K562 (cell line): ENCODE measurements around the gene RPRD1B. TPM values are rescaled to one million over a fixed set of nuclear protein-coding genes. Genes with fewer than 3 reads are reported as not detected.

Experiments used
- ADNP ChIP-seq: fragments of 200-800 bp; sonication (Bioruptor generic); IDR thresholded peaks from 2 replicates; pipeline ENCODE4 v1.6.1; 2016; ENCODE audit warnings: missing genetic modification characterization, missing compliant biosample characterization
- CCAR2 ChIP-seq: fragments of 200-400 bp; formaldehyde crosslinking; IDR thresholded peaks from 2 replicates; pipeline ENCODE4 v1.6.1; 2017; ENCODE audit warnings: mild to moderate bottlenecking, low read depth, low read length
- DACH1 ChIP-seq: fragments of 450-650 bp; IDR thresholded peaks from 2 replicates; pipeline ENCODE4 v1.6.1; 2018; ENCODE audit not compliant: partially characterized antibody
- ETV1 ChIP-seq: fragments of 450-650 bp; conservative IDR thresholded peaks from 2 replicates; pipeline ENCODE4 v1.6.1; 2016; ENCODE audit warnings: missing genetic modification characterization, control low read depth, low read depth, missing compliant biosample characterization
- HNRNPLL ChIP-seq: fragments of 200-400 bp; formaldehyde crosslinking; IDR thresholded peaks from 2 replicates; pipeline ENCODE4 v1.6.1; 2017; ENCODE audit warnings: low read length, low read depth, mild to moderate bottlenecking; ENCODE audit not compliant: poor library complexity, severe bottlenecking
- ILF3 ChIP-seq: fragments of 450-650 bp; IDR thresholded peaks from 2 replicates; pipeline ENCODE4 v1.6.1; 2018; ENCODE audit warnings: antibody characterized with exemption, mild to moderate bottlenecking, moderate library complexity, borderline replicate concordance
- MAX ChIP-seq: sonication (generic); formaldehyde crosslinking; IDR thresholded peaks from 2 replicates; pipeline ENCODE4 v1.9.0; 2022; ENCODE audit warnings: mild to moderate bottlenecking, missing genetic modification reagents
- MTA3 ChIP-seq: fragments of 450-650 bp; formaldehyde crosslinking; IDR thresholded peaks from 2 replicates; pipeline ENCODE4 v1.6.1; 2017; ENCODE audit warnings: mild to moderate bottlenecking, borderline replicate concordance
- NBN ChIP-seq: fragments of 450-650 bp; IDR thresholded peaks from 2 replicates; pipeline ENCODE4 v1.6.1; 2016; ENCODE audit warnings: low read depth, mild to moderate bottlenecking
- NR2C2 ChIP-seq, 2 experiments: fragments of 200-800 bp in 1 of 2; sonication (Bioruptor generic) in 1 of 2; sonication (generic) in 1 of 2; formaldehyde crosslinking in 1 of 2; IDR thresholded peaks; 2 replicates each; pipeline versions ENCODE4 v1.6.1 to v1.8.0; 2016 to 2022; ENCODE audit warnings: mild to moderate bottlenecking in 1 of 2, missing compliant biosample characterization in 1 of 2, missing genetic modification characterization in 1 of 2, missing genetic modification reagents in 1 of 2
- PBX2 ChIP-seq, 2 experiments: IDR thresholded peaks in 1 of 2; conservative IDR thresholded peaks in 1 of 2; 2 replicates each; pipeline ENCODE4 v1.6.1; 2016; ENCODE audit warnings: low read depth in 2 of 2, mild to moderate bottlenecking in 1 of 2, missing compliant biosample characterization in 1 of 2, missing genetic modification characterization in 1 of 2, moderate library complexity in 1 of 2
- PHF8 ChIP-seq: fragments of 200-600 bp; sonication (generic); IDR thresholded peaks from 2 replicates; pipeline ENCODE4 v1.6.1; 2012; ENCODE audit warnings: mixed run types, mild to moderate bottlenecking, inconsistent platforms, low read length, moderate library complexity, borderline replicate concordance
- RFX5 ChIP-seq: IDR thresholded peaks from 2 replicates; pipeline ENCODE4 v1.6.1; 2011; ENCODE audit warnings: low read depth, mild to moderate bottlenecking, improper control_type of control experiment, low read length
- RNF2 ChIP-seq: sonication (generic); IDR thresholded peaks from 2 replicates; pipeline ENCODE4 v1.6.1; 2016
- ZBTB1 ChIP-seq: sonication (generic); formaldehyde crosslinking; IDR thresholded peaks from 2 replicates; pipeline ENCODE4 v1.8.1; 2023; ENCODE audit warnings: missing genetic modification reagents, low read depth, mild to moderate bottlenecking, borderline replicate concordance
- ZFP1 ChIP-seq: fragments of 450-650 bp; formaldehyde crosslinking; IDR thresholded peaks from 2 replicates; pipeline ENCODE4 v1.4.0; 2020; ENCODE audit warnings: mild to moderate bottlenecking, mixed read lengths
- ZFP30 ChIP-seq: fragments of 250-450 bp; sonication (Bioruptor Pico); IDR thresholded peaks from 2 replicates; pipeline ENCODE4 v1.8.0; 2022; ENCODE audit warnings: moderate library complexity, mild to moderate bottlenecking, inconsistent platforms, borderline replicate concordance
- ZNF408 ChIP-seq: fragments of 250-450 bp; sonication (Bioruptor Pico); IDR thresholded peaks from 2 replicates; pipeline ENCODE4 v1.4.0; 2020; ENCODE audit warnings: low read depth, mild to moderate bottlenecking, moderate library complexity
- ZNF583 ChIP-seq: fragments of 250-450 bp; sonication (Bioruptor Pico); IDR thresholded peaks from 2 replicates; pipeline ENCODE4 v1.4.0; 2020
- ZNF584 ChIP-seq: fragments of 200-800 bp; sonication (Bioruptor generic); IDR thresholded peaks from 2 replicates; pipeline ENCODE4 v1.6.1; 2016; ENCODE audit warnings: low read depth, mild to moderate bottlenecking, missing genetic modification characterization, missing compliant biosample characterization
- ZSCAN32 ChIP-seq: fragments of 450-650 bp; formaldehyde crosslinking; IDR thresholded peaks from 2 replicates; pipeline ENCODE4 v1.4.0; 2020; ENCODE audit warnings: mild to moderate bottlenecking, moderate library complexity
- polyA plus RNA-seq, 8 experiments: library from polyadenylated mRNA; depleted of rRNA in 4 of 8; stranded (reverse) in 5 of 8; unstranded in 3 of 8; fragments of >200 nt; fragmentation: Nextera tagmentation in 2 of 8; fragmentation: Illumina TruSeq in 1 of 8; extraction: Ambion mirVana in 2 of 8; extraction: Trizol in 1 of 8; gene quantifications; 2 replicates each; pipeline versions ENCODE4 v1.2.1 to v1.2.3, GENCODE V29; 2011 to 2014; ENCODE audit warnings: inconsistent platforms in 1 of 8, missing spikeins in 1 of 8
- total RNA-seq, 7 experiments: library from RNA; depleted of rRNA in 6 of 7; stranded (reverse); fragments of >200 nt in 6 of 7; fragmentation: Illumina TruSeq in 2 of 7; extraction: Trizol in 2 of 7; gene quantifications; 2 replicates each; pipeline versions ENCODE4 v1.2.1 to v1.2.3, GENCODE V29; 2011 to 2021; ENCODE audit warnings: low replicate concordance in 1 of 7
- TF ChIP-seq, protein P1 (sequence below), 2 experiments: fragments of 450-650 bp; conservative IDR thresholded peaks; 2 replicates each; pipeline ENCODE4 v1.6.1; 2017; ENCODE audit warnings: mild to moderate bottlenecking in 2 of 2, moderate library complexity in 2 of 2
- TF ChIP-seq, protein P2 (sequence below): sonication (generic); formaldehyde crosslinking; IDR thresholded peaks from 2 replicates; pipeline ENCODE4 v1.5.0; 2020; ENCODE audit warnings: missing genetic modification reagents

The RPRD1B gene
- total and polyA plus RNA-seq, 9 of the 15 experiments (the other 6 are each of a cell fraction or from before 2014, with no cell fraction given), result 5.5 to 43.0 (median 24.4) TPM

- TF ChIP-seq PBX2 (CRISPR knock-in tag; IDR thresholded peaks at IDR 0.05; ENCODE audit: low read depth) (no peak), PBX2 (tag; conservative IDR thresholded peaks at IDR 0.05; ENCODE audit: low read depth) (peak; percentile 53; the same call in 1 of the 2 replicates), RFX5 (no peak), ILF3 (no peak), NBN (peak; percentile 84; the same call in 1 of the 2 replicates), ZNF583 (CRISPR knock-in tag) (no peak), DACH1 (peak; percentile 56), ZSCAN32 (CRISPR knock-in tag) (no peak), ZFP30 (CRISPR knock-in tag) (no peak), ZNF408 (CRISPR knock-in tag) (no peak), CCAR2 (no peak), ZBTB1 (CRISPR knock-in tag) (no peak), ADNP (tag) (no peak), MTA3 (peak; percentile 86; the same call in 1 of the 2 replicates), NR2C2 (CRISPR knock-in tag; IDR thresholded peaks at IDR 0.05) (no peak), NR2C2 (tag; IDR thresholded peaks at IDR 0.05) (peak; percentile 16; the same call in 1 of the 2 replicates), MAX (CRISPR knock-in tag) (peak; percentile 56), RNF2 (no peak), ETV1 (no peak), ZFP1 (CRISPR knock-in tag) (no peak), PHF8 (no peak; the same call in 1 of the 2 replicates), HNRNPLL (no peak), ZNF584 (CRISPR knock-in tag) (no peak)
- TF ChIP-seq, protein P1, sequence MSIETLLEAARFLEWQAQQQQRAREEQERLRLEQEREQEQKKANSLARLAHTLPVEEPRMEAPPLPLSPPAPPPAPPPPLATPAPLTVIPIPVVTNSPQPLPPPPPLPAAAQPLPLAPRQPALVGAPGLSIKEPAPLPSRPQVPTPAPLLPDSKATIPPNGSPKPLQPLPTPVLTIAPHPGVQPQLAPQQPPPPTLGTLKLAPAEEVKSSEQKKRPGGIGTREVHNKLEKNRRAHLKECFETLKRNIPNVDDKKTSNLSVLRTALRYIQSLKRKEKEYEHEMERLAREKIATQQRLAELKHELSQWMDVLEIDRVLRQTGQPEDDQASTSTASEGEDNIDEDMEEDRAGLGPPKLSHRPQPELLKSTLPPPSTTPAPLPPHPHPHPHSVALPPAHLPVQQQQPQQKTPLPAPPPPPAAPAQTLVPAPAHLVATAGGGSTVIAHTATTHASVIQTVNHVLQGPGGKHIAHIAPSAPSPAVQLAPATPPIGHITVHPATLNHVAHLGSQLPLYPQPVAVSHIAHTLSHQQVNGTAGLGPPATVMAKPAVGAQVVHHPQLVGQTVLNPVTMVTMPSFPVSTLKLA (conservative IDR thresholded peaks at IDR 0.05), result peak; percentile 78 to 88
- TF ChIP-seq, protein P2, sequence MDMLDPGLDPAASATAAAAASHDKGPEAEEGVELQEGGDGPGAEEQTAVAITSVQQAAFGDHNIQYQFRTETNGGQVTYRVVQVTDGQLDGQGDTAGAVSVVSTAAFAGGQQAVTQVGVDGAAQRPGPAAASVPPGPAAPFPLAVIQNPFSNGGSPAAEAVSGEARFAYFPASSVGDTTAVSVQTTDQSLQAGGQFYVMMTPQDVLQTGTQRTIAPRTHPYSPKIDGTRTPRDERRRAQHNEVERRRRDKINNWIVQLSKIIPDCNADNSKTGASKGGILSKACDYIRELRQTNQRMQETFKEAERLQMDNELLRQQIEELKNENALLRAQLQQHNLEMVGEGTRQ (CRISPR knock-in tag), result peak; percentile 68
Observed at GRCh38 chr20:38126932-38127621, 93.5 kb downstream of the RPRD1B start (continued).
